Spleen (tissue), 7 donors: ENCODE data around the gene RIMBP2.

Experiments used
- POLR2A ChIP-seq, 3 donors: fragments of 450-650 bp; IDR thresholded peaks; one replicate each; pipeline ENCODE4 v1.5.1; 2017; ENCODE audit warnings: antibody characterized with exemption in 3 of 3, mild to moderate bottlenecking in 1 of 3
- TF ChIP-seq, protein P1 (sequence below), 11 experiments: fragments of 200-600 bp in 7 of 11; fragments of 450-650 bp in 4 of 11; sonication (generic) in 4 of 11; IDR thresholded peaks in 8 of 11; conservative IDR thresholded peaks in 3 of 11; 1 replicate in 7 of 11; 2 replicates in 4 of 11; pipeline versions ENCODE4 v1.4.0 to v1.8.0; 2016 to 2021; ENCODE audit warnings: antibody characterized with exemption in 11 of 11, inconsistent platforms in 4 of 11, mild to moderate bottlenecking in 1 of 11
- donor health status: DM: no; HTN: no; CAD: no; lungs with moderate emphysema.
- donor health status: DM: no; HTN: no; CAD: no.
- donor health status: DM: no; HTN: no; CAD: no.

DNA sequence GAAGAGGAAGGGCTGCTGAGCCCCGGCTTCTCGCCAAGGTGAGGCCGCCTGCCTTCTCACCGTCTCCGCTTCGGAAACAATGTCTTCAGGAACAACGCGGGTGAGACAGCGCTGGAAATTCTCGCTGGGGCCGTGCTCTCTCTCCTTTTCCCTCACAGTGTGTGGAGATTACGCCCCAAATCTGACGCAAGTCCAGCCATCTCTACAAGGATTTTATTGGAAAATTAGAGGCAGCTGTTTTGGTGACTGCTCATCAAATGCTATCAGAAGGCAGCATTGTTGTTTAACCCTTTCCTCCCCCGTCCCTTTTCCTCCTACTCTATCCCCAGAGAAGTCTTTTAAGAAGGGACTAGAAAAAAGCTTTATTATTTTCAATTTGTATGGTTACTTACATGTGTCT lies 324.9 kb downstream of the RIMBP2 start:
- no peak for TF ChIP-seq POLR2A (IDR thresholded peaks at IDR 0.05)
- TF ChIP-seq, protein P1, sequence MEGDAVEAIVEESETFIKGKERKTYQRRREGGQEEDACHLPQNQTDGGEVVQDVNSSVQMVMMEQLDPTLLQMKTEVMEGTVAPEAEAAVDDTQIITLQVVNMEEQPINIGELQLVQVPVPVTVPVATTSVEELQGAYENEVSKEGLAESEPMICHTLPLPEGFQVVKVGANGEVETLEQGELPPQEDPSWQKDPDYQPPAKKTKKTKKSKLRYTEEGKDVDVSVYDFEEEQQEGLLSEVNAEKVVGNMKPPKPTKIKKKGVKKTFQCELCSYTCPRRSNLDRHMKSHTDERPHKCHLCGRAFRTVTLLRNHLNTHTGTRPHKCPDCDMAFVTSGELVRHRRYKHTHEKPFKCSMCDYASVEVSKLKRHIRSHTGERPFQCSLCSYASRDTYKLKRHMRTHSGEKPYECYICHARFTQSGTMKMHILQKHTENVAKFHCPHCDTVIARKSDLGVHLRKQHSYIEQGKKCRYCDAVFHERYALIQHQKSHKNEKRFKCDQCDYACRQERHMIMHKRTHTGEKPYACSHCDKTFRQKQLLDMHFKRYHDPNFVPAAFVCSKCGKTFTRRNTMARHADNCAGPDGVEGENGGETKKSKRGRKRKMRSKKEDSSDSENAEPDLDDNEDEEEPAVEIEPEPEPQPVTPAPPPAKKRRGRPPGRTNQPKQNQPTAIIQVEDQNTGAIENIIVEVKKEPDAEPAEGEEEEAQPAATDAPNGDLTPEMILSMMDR (IDR thresholded peaks at IDR 0.05 in 8 of 11, conservative IDR thresholded peaks at IDR 0.05 in 3 of 11), result no peak
